ENCODE results near the gene BDH1.
"Not testable (repeated sequence)": the region's sequence is repeated elsewhere in the genome, so short reads cannot be mapped to it uniquely, and the experiment has no call there.

The BDH1 gene

GRCh38 chr3:197577366-197578074 lies 21.8 kb upstream of the BDH1 start:
- DNase-seq (ENCODE audit: low read depth in 2 of 2), result no peak

DNA sequence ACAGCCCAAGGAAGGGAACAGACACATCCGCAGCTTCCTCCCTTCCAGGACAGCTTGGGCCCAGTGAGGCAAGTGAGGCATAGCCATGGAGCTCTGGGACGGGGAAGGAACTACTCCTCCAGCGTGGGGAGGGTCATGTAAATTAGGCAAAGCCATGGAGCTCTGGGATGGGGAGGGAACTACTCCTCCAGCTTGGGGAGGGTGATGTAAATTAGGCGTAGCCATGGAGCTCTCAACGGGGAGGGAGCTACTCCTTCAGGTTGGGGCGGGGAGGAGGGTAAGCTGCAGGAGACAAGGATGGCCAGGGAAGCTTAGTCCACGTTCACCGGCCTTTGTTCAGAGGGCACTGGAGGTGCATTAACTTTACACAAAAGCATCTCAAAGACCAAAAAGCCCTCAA lies 21.1 kb upstream of the BDH1 start:
- no peak for DNase-seq (ENCODE audit: low read depth in 2 of 2)

GRCh38 chr3:197575362-197575761 lies 19.6 kb upstream of the BDH1 start:
- DNase-seq (ENCODE audit: low read depth in 2 of 2), result no peak

DNA sequence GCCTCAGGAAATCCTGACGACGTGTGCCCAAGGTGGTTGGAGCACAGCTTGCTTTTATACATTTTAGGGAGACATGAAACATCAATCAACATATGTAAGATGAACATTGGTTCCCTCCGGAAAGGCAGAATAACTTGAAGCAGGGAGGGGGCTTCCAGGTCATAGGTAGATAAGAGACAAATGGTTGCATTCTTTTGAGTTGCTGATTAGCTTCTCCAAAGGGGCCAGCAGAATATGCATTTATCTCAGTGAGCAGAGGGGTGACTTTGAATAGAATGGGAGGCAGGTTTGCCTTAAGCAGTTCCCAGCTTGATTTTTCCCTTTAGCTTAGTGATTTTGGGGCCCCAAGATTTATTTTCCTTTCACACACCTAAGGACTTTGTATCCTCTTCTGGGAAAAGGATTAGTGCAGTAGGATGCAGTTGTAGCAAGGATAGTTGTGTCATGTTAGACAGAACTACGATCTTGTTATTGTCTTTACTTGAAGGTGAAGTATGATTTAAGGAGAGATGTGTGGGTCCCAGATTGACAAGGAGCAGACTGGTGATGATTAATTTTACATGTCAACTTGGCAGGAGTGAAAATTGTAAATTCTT lies 18.7 kb upstream of the BDH1 start:
- not testable (repeated sequence) for DNase-seq (ENCODE audit: low read depth in 2 of 2)

- no peak for DNase-seq (ENCODE audit: low read depth in 2 of 2)
Measured at GRCh38 chr3:197573048-197573767, 17.4 kb upstream of the BDH1 start.

- not testable (repeated sequence) for DNase-seq (ENCODE audit: low read depth in 2 of 2)
Measured at GRCh38 chr3:197571880-197572172, 16.1 kb upstream of the BDH1 start.

- not testable (repeated sequence) for DNase-seq (ENCODE audit: low read depth in 2 of 2)
Measured at GRCh38 chr3:197571074-197571879, 15.5 kb upstream of the BDH1 start.

DNA sequence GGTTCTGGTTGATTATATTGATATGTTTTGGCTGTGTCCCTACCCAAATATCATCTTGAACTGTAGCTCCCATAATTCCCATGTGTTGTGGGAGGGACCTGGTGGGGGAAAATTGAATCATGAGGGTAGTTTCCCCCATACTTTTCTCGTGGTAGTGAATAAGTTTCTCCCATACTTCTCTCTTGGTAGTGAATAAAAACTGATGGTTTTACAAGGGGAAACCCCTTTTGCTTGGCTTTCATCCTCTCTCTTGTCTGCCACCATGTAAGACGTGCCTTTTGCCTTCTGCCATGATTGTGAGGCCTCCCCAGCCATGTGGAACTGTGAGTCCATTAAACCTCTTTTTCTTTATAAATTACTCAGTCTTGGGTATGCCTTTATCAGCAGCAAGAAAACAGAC lies 13.7 kb upstream of the BDH1 start:
- not testable (repeated sequence) for DNase-seq (ENCODE audit: low read depth in 2 of 2)

DNA sequence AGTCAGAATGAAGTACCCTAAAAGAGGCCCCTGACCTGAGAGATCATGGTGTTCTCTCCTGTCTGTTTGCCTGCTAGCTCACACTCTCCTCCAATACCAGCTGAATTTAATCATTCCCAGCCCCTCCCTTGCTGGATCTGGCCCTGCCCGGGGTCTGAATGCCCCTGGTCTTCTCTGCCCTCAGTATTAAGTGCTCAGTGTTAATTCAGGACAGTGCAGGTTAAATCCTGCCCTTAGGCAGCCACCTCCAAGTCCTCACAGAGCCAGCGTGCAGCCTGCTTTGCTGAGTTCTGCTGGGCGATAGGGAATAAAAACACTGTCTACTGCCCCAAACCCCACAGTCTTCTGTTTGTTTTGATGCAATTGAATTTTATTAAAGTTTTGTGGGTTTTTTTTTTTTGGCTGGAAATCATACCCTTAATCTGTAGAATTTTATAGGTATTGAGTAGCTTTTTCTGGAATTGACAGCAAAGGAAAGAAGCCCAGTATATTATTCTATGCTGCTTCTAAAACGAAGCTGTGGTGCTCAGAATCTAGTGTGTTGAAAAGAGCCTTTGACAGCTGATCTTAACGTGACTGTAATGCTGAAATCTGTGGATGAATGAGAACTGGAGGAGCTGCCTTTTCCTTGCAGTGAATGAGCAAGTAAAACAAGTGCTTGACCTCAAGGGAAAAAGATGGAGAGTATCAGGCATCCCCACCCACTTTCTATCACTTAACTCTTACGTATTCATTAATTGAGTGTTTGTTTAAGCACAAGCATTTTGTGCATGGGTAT lies 12.3 kb upstream of the BDH1 start:
- DNase-seq (ENCODE audit: low read depth in 2 of 2), result no peak

GRCh38 chr3:197566155-197566554 lies 10.4 kb upstream of the BDH1 start:
- not testable (repeated sequence) for DNase-seq (ENCODE audit: low read depth in 2 of 2)

GRCh38 chr3:197564097-197564843 lies 8.5 kb upstream of the BDH1 start:
- no peak for DNase-seq (ENCODE audit: low read depth in 2 of 2)

DNA sequence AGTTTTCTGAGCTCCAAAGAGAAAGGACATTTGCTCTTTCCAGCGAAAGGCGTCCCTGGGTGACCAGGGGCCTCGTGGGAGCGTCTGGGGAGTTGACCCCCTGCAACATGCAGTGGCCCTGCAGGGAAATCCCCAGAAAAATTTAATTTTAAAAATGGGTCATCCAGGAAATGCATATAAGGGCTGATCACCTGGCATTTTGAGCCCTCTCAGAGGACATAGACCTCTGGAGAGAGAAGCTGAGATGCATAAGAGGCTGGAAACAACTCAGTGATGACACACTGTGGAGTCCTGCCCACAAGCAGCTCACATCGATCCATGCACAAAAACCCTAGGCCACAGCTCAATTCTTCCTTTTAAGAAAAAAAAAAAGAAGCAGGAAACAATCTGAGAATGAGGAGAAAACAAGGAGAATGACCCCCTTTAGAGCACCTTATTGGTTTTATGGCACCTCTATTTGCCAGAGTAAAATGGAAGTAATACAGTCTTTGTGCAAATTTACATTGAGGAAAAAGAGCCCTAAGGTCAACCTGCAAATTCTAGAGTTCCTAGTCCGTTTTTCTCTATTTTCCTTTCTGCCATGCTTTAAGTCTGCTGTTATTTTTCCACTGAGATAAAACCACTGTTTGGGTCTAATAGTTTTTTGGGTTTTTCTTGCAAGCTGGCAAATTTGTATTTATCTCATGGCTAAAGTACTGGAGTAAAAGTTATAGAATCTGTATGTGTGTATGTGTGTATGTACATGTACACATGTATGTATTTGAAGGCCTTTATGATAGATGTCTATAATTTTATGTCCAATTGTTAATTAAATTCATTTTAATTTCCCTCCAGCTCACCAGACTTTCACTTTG lies 6.9 kb upstream of the BDH1 start:
- no peak for DNase-seq (ENCODE audit: low read depth in 2 of 2)

DNA sequence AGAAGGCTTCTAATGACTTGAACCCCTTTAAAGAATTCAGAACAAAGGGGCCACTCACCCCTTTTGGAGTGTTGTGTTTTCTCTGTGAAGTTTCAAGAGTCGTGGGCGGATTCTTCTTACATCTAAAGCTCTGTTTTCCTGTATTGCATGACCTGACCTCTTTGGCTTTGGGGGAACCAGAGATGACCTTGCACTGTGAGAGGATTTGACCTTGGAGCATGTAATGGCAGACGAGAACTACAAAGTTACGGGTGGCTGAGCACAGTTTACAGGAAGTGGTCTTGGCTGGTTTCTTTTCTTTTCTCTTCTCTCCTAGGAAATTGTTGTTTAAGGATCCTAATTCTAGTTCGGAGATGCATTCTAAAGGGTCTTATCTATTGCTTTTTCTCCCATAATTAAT lies 6.2 kb upstream of the BDH1 start:
- DNase-seq (ENCODE audit: low read depth in 2 of 2), result no peak

- DNase-seq (ENCODE audit: low read depth in 2 of 2), result no peak
Measured at GRCh38 chr3:197559651-197560050, 3.9 kb upstream of the BDH1 start.

DNA sequence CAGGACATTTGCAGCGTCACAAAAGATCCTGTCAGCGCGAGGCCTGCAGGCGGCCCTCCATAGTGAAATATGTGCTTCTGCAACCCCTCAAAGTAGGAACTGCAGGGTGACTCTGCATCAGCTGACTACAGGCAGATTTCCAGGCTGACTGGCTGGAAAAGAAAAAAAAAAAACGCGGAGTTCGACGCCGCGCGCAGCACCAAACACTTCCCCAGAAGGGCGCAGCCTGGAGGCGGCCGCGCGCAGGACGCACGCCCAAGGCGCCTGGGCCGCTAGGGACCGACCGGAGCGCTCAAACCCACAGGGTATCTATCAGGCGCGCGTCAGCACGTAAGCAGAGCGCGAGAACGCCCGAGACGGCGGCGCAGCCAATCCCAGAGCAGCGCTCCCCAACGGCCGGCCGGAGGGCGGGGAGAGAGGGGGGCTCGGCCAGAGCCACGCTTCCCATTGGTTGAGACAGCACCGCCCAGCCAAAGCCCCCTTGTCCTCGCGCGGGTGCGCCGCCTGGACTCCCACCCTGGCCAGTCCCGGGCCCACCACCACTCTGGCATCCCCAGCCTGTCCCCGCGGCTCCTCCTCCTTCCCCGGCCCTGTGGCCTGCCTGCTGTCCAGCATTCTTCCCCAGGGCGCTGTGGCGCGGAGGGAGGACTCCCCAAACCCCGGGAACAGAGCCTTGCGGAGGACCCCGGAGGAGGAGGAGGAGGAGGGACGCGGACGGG lies 1.0 kb downstream of the BDH1 start:
- peak; percentile 86 to 88 for DNase-seq (ENCODE audit: low read depth in 2 of 2)

- DNase-seq (ENCODE audit: low read depth in 2 of 2), result no peak
Measured at GRCh38 chr3:197554196-197554561, 1.6 kb downstream of the BDH1 start.

DNA sequence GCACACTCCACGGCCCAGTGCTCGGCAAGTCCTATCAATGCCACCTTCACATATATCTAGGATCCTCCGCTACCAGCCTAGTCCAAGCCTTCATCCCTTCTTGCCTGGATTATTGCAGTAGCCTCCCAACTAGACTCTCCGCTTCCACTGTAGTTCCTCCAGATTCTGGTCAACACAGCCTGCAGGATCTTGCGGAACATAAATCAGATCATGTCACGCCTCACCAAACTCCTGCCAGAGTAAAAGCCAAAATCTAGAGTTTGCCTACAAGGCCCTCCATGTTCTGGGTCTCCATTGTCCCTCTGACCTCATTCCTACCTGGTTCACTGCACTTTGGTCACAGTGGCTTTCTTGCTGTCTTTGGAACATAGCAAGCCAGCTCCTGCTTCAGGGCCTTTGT lies 3.6 kb downstream of the BDH1 start:
- DNase-seq (ENCODE audit: low read depth in 2 of 2), result no peak

GRCh38 chr3:197550489-197550888 lies 5.3 kb downstream of the BDH1 start:
- no peak for DNase-seq (ENCODE audit: low read depth in 2 of 2)

GRCh38 chr3:197549261-197549885 lies 6.4 kb downstream of the BDH1 start:
- no peak for DNase-seq (ENCODE audit: low read depth in 2 of 2)
